ENCODE results near the gene JARID2. TPM values are rescaled to one million over a fixed set of nuclear protein-coding genes. Genes with fewer than 3 reads are reported as not detected.

JARID2 gene
- total and polyA plus RNA-seq, 4 donors, result 3.8 to 14.8 (median 12.0) TPM

DNA sequence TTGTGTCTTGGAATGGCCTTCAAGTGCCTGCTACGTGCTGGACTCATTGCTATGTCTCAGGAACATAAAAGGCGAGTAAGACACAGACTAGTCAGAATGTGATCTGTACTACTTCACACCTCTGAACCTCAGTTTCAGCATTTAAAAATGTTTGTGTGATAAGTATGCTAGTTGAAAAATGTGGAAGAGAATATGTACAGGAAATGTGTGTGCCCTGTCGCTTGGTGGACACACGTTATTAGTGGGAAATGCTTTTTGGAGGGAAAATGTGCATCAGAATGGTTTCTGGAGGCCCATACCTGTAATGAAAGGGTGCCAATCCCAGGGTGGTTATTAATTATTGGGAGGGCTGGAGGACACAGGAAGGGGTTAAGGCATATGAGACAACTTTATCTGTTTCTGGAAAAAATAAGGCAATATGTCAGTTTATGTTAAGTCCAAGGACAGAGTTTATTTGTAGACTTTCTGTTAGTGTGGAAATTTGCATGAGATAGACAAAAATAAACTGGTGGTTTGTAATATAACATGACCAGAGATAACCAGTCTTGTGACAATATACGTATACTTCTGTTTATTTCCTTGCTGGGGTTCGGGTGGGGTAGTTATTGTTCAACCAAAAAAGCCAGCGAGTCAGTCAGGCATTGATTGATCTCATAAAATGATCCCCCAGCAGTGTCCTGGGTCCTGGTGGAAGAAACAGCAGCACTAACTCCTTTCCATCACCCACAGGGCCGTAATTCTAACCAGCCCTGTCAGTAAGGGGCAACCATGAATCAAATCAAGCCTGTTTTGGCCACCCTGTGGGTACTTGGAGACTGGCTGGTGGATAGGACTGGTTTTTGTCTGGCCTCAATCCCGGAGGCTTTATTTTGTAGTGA, 117.9 kb downstream of the JARID2 start:
- Histone ChIP-seq H3K27ac (ENCODE audit: low read depth in 1 of 2, low read length in 1 of 2) (peak overlapping the region in 1 of 2 donors; percentile 48), H3K4me1 (ENCODE audit: control insufficient read depth in 5 of 5, insufficient read depth in 5 of 5, low read length in 5 of 5) (peaks cover 5 to 45% (median 29%) of the 10 kb centered on the region in 5 donors), H3K4me3 (no peak overlapping the region), H3K9ac (ENCODE audit: insufficient read depth in 1 of 2, low read length in 2 of 2) (no peak overlapping the region), H3K27me3 (ENCODE audit: control insufficient read depth in 3 of 3, insufficient read depth in 3 of 3, low read length in 2 of 3) (no peaks in the 10 kb centered on the region), H3K9me3 (ENCODE audit: control insufficient read depth in 4 of 4, insufficient read depth in 3 of 4, low read length in 3 of 4) (no peaks in the 10 kb centered on the region), H3K36me3 (ENCODE audit: control insufficient read depth in 4 of 4, insufficient read depth in 4 of 4, low read length in 4 of 4) (no peaks in the 10 kb centered on the region)
- 51 to 70% methylated on average over 9 of the region's 9 CpGs for WGBS, 2 donors
- ATAC-seq (ENCODE audit: insufficient read depth, low FRiP score) (no peak), DNase-seq (peak in 1 of 3 donors; percentile 15)
- TF ChIP-seq, protein P1, sequence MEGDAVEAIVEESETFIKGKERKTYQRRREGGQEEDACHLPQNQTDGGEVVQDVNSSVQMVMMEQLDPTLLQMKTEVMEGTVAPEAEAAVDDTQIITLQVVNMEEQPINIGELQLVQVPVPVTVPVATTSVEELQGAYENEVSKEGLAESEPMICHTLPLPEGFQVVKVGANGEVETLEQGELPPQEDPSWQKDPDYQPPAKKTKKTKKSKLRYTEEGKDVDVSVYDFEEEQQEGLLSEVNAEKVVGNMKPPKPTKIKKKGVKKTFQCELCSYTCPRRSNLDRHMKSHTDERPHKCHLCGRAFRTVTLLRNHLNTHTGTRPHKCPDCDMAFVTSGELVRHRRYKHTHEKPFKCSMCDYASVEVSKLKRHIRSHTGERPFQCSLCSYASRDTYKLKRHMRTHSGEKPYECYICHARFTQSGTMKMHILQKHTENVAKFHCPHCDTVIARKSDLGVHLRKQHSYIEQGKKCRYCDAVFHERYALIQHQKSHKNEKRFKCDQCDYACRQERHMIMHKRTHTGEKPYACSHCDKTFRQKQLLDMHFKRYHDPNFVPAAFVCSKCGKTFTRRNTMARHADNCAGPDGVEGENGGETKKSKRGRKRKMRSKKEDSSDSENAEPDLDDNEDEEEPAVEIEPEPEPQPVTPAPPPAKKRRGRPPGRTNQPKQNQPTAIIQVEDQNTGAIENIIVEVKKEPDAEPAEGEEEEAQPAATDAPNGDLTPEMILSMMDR (IDR thresholded peaks at IDR 0.05; ENCODE audit: control extremely low read depth, extremely low read depth), result no peak

DNA sequence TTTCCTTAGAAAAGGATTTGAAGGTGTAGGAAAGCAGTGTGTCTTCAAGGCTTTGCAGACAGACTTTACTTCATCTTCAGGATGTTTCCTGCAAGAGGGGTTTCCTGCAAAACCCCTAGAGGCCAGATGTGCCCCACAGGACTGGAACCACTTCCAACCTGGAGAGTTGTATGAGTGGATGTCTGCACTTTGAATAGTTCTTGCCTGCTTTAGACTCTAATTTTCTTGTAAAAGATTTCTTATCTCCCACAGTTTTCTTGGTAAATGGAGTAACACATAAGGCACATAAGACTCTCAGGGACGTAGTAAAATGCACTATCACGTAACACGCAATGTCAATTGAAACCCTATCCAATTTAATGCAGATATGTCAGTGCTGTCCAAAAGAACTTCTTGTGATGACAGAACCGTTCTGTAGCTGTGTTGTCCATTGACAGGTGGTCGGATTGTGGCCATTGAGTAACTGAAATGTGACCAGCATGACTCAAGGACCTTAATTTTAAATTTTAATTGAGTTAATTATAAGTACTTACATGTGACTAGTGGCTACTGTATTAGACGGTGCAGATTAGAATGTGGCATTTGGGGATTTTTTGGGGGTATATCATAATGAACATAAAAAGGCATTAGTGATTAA, 118.7 kb downstream of the JARID2 start:
- H3K4me1 ChIP-seq (ENCODE audit: control insufficient read depth in 5 of 5, insufficient read depth in 5 of 5, low read length in 5 of 5), result peaks cover 6 to 43% (median 24%) of the 10 kb centered on the region in 5 donors
- no peaks in the 10 kb centered on the region for H3K27me3 ChIP-seq (ENCODE audit: control insufficient read depth in 3 of 3, insufficient read depth in 3 of 3, low read length in 2 of 3)
- WGBS, 2 donors, result 63 to 77% methylated on average over 6 of the region's 6 CpGs
- H3K4me3 ChIP-seq, result no peak overlapping the region
- TF ChIP-seq, protein P1 (IDR thresholded peaks at IDR 0.05; ENCODE audit: control extremely low read depth, extremely low read depth), result no peak
- no peaks in the 10 kb centered on the region for H3K36me3 ChIP-seq (ENCODE audit: control insufficient read depth in 4 of 4, insufficient read depth in 4 of 4, low read length in 4 of 4)
- no peaks in the 10 kb centered on the region for H3K9me3 ChIP-seq (ENCODE audit: control insufficient read depth in 4 of 4, insufficient read depth in 3 of 4, low read length in 3 of 4)
- H3K9ac ChIP-seq (ENCODE audit: insufficient read depth in 1 of 2, low read length in 2 of 2), result no peak overlapping the region
- ATAC-seq (ENCODE audit: insufficient read depth, low FRiP score), result no peak
- H3K27ac ChIP-seq (ENCODE audit: low read depth in 1 of 2, low read length in 1 of 2), result no peak overlapping the region
- peak in 1 of 3 donors; percentile 29 for DNase-seq

DNA sequence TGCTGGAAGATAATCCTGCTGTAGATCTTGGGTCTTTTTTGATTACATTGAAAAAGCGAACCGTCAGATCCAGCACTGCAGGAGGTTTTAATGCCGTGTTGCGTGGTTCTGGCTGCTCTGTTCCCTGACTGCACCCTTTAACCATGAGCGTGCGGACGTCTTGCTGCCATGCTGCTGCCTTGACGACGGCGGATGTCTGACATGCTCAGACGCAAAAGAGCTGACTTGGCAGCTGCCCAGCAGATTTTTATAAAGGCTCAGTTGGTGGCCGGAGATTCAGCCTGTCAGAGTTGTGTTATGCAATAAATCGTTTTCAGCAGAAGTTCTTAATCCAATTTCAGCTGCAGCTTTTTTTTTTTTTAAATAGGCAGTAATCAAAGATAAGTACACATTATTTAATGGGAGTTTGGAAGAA, 119.4 kb downstream of the JARID2 start:
- Histone ChIP-seq H3K9me3 (ENCODE audit: control insufficient read depth in 4 of 4, insufficient read depth in 3 of 4, low read length in 3 of 4) (no peaks in the 10 kb centered on the region), H3K4me3 (no peak overlapping the region), H3K36me3 (ENCODE audit: control insufficient read depth in 4 of 4, insufficient read depth in 4 of 4, low read length in 4 of 4) (no peaks in the 10 kb centered on the region), H3K27me3 (ENCODE audit: control insufficient read depth in 3 of 3, insufficient read depth in 3 of 3, low read length in 2 of 3) (no peaks in the 10 kb centered on the region), H3K9ac (ENCODE audit: insufficient read depth in 1 of 2, low read length in 2 of 2) (peak overlapping the region in 1 of 2 donors; percentile 26), H3K27ac (ENCODE audit: low read depth in 1 of 2, low read length in 1 of 2) (peak overlapping the region in 1 of 2 donors; percentile 59), H3K4me1 (ENCODE audit: control insufficient read depth in 5 of 5, insufficient read depth in 5 of 5, low read length in 5 of 5) (peaks cover 6 to 46% (median 28%) of the 10 kb centered on the region in 5 donors)
- ATAC-seq (ENCODE audit: insufficient read depth, low FRiP score), result peak; percentile 45
- WGBS, 2 donors, result 6 to 12% methylated on average over 13 of the region's 13 CpGs
- DNase-seq, result peak; percentile 90 to 93 (median 92)
- TF ChIP-seq, protein P1 (IDR thresholded peaks at IDR 0.05; ENCODE audit: control extremely low read depth, extremely low read depth), result no peak
